Measurements from ENCODE around the gene PLEKHS1.

- TF ChIP-seq JUND (IDR thresholded peaks at IDR 0.05) (no peak), RAD21 (IDR thresholded peaks at IDR 0.05) (no peak)
These were observed 10.6 kb upstream of the PLEKHS1 start for GRCh38 chr10:113740850-113741249.

All from liver (tissue), 2 donors.